HEK293T (cell line): ENCODE data around the gene TBCC.

ENCODE experiments used
- ARNT ChIP-seq: fragments of 450-650 bp; IDR thresholded peaks from 2 replicates; pipeline ENCODE4 v1.6.1; 2017; ENCODE audit warnings: mild to moderate bottlenecking
- BHLHE40 ChIP-seq: fragments of 450-650 bp; IDR thresholded peaks from 2 replicates; pipeline ENCODE4 v1.6.1; 2016; ENCODE audit warnings: mild to moderate bottlenecking, moderate library complexity, borderline replicate concordance
- ELF4 ChIP-seq: fragments of 450-650 bp; IDR thresholded peaks from 2 replicates; pipeline ENCODE4 v1.6.1; 2017; ENCODE audit warnings: antibody characterized with exemption
- FOXA1 ChIP-seq: fragments of 450-650 bp; IDR thresholded peaks from 2 replicates; pipeline ENCODE4 v1.6.1; 2016; ENCODE audit warnings: mild to moderate bottlenecking
- FOXK2 ChIP-seq: fragments of 450-650 bp; IDR thresholded peaks from 2 replicates; pipeline ENCODE4 v1.6.1; 2016; ENCODE audit warnings: mild to moderate bottlenecking
- FOXM1 ChIP-seq: fragments of 450-650 bp; IDR thresholded peaks from 2 replicates; pipeline ENCODE4 v1.6.1; 2017; ENCODE audit warnings: mild to moderate bottlenecking, borderline replicate concordance
- HDGF ChIP-seq: fragments of 450-650 bp; IDR thresholded peaks from 2 replicates; pipeline ENCODE4 v1.6.1; 2017; ENCODE audit warnings: antibody characterized with exemption, borderline replicate concordance
- NFRKB ChIP-seq: fragments of 450-650 bp; IDR thresholded peaks from 2 replicates; pipeline ENCODE4 v1.6.1; 2016; ENCODE audit warnings: mild to moderate bottlenecking, moderate library complexity
- SP1 ChIP-seq: fragments of 450-650 bp; IDR thresholded peaks from 2 replicates; pipeline ENCODE4 v1.6.1; 2017
- SUZ12 ChIP-seq: fragments of 450-650 bp; IDR thresholded peaks from 2 replicates; pipeline ENCODE4 v1.6.1; 2016; ENCODE audit warnings: mild to moderate bottlenecking
- TARDBP ChIP-seq: fragments of 450-650 bp; IDR thresholded peaks from 2 replicates; pipeline ENCODE4 v1.6.1; 2016
- ZNF384 ChIP-seq: fragments of 450-650 bp; IDR thresholded peaks from 2 replicates; pipeline ENCODE4 v1.6.1; 2016
- TF ChIP-seq, protein P1 (sequence below): fragments of 450-650 bp; IDR thresholded peaks from 2 replicates; pipeline ENCODE4 v1.6.1; 2016

DNA sequence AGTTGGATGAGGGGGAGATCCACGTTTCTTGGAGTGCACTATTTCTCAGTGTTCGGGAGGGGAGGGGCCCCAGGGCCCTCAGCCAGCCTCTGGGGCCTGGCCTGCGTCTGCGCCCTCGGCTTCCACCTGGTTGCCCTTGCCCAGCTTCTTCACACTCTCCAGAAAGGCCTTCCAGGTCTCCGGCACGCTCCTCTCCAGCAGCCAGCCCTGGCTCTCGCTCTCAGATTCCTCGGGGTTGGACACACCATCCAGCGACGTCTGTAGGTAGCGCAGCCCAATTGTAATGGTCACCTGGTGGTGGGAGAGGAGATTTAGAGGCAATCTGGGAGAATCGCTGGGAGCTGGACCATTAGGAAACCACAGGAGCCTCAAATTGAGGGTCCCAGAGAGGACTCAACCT is 47.7 kb downstream of the TBCC start:
- TF ChIP-seq SP1 = no peak
- TF ChIP-seq TARDBP = no peak
- no peak for TF ChIP-seq SUZ12
- TF ChIP-seq FOXA1 = no peak
- TF ChIP-seq HDGF = no peak
- TF ChIP-seq ZNF384 = no peak
- no peak for TF ChIP-seq ARNT
- TF ChIP-seq, protein P1, sequence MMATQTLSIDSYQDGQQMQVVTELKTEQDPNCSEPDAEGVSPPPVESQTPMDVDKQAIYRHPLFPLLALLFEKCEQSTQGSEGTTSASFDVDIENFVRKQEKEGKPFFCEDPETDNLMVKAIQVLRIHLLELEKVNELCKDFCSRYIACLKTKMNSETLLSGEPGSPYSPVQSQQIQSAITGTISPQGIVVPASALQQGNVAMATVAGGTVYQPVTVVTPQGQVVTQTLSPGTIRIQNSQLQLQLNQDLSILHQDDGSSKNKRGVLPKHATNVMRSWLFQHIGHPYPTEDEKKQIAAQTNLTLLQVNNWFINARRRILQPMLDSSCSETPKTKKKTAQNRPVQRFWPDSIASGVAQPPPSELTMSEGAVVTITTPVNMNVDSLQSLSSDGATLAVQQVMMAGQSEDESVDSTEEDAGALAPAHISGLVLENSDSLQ = no peak
- no peak for TF ChIP-seq FOXM1
- no peak for TF ChIP-seq BHLHE40
- TF ChIP-seq ELF4 = no peak
- TF ChIP-seq NFRKB = no peak
- no peak for TF ChIP-seq FOXK2
